DND-41 (cell line): ENCODE results near the gene NCMAP.

Source experiments
- CTCF ChIP-seq: IDR thresholded peaks from 2 replicates; pipeline ENCODE4 v1.5.1; 2012; ENCODE audit warnings: borderline replicate concordance, low read length, moderate library complexity, mild to moderate bottlenecking; ENCODE audit not compliant: poor library complexity, severe bottlenecking; ENCODE audit errors: extremely low read depth
- EZH2 ChIP-seq: IDR thresholded peaks from 3 replicates; pipeline ENCODE4 v1.6.1; 2012; ENCODE audit warnings: borderline replicate concordance, low read depth, mild to moderate bottlenecking, moderate library complexity, low read length, inconsistent platforms; ENCODE audit not compliant: severe bottlenecking

DNA sequence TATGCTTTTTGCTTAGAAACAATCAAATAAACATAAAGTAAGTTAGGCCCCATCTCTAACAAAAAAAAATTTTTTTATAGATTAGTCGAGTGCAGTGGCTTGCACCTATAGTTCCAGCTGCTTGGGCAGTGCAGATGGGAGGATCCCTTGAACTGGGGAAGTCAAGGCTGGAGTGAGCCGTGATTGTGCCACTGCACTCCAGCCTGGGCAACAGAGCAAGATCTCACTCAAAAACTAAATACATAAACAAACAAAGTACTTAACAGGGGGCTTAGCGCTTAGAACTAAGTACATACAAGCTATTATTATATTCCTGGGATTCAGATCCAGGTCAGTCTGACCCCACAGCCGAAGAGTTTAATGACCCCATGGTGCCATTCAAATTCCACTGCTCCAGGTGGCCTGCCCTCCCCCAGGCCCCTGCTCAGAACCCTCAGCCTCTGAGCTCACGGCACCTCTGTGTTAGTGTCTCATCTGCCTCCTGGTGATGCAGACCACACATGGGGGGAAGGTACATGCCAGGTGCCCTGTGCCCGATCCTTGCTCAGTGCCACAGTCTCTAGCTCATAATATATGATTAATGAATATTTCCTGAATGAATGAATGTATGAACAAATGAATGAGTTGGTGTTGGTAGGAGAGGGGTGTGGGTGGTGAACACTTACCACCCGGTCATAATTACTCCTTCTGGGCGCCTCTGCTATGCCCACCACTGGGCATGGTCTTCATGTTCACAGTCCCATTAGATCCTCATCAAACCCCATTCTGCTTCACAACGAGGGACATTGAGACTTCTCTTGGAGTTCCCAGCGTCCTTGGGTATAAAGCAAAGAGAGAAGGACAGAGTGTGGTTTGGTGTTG is 14.6 kb downstream of the NCMAP start:
- no peak for TF ChIP-seq CTCF
- TF ChIP-seq EZH2 = no peak
